Central memory CD8-positive, alpha-beta T cell (primary cell): Measurements from ENCODE around the gene MAP2K5.

ENCODE experiments used
- ATAC-seq: fragments of 150-1000 bp; cut with Tn5 transposase; replicated peaks from 2 replicates; pipeline ENCODE4 v1.10.0; 2022; ENCODE audit warnings: mild to moderate bottlenecking, moderate FRiP score, moderate number of reproducible peaks; ENCODE audit not compliant: poor library complexity, severe bottlenecking; ENCODE audit errors: extremely low read depth
- DNase-seq, 2 donors: peaks; one replicate each; pipeline ENCODE4 v3.0.0; 2021; ENCODE audit warnings: low spot score in 2 of 2
- H3K27ac Mint-ChIP-seq: one replicate; pipeline ENCODE4 v1.8.0; 2022; ENCODE audit warnings: low read depth, mild to moderate bottlenecking, moderate library complexity, mixed read lengths
- H3K27me3 Mint-ChIP-seq: one replicate; pipeline ENCODE4 v1.8.0; 2022; ENCODE audit warnings: mixed read lengths
- H3K36me3 Mint-ChIP-seq: one replicate; pipeline ENCODE4 v1.8.0; 2022; ENCODE audit warnings: mild to moderate bottlenecking, moderate library complexity, mixed read lengths; ENCODE audit not compliant: insufficient read depth
- H3K4me1 Mint-ChIP-seq: one replicate; pipeline ENCODE4 v1.8.0; 2022; ENCODE audit warnings: mixed read lengths
- H3K4me3 Mint-ChIP-seq: one replicate; pipeline ENCODE4 v1.8.0; 2022; ENCODE audit warnings: mild to moderate bottlenecking, moderate library complexity, mixed read lengths
- H3K9me3 Mint-ChIP-seq: one replicate; pipeline ENCODE4 v1.8.0; 2022; ENCODE audit warnings: mixed read lengths

Gene MAP2K5

DNA sequence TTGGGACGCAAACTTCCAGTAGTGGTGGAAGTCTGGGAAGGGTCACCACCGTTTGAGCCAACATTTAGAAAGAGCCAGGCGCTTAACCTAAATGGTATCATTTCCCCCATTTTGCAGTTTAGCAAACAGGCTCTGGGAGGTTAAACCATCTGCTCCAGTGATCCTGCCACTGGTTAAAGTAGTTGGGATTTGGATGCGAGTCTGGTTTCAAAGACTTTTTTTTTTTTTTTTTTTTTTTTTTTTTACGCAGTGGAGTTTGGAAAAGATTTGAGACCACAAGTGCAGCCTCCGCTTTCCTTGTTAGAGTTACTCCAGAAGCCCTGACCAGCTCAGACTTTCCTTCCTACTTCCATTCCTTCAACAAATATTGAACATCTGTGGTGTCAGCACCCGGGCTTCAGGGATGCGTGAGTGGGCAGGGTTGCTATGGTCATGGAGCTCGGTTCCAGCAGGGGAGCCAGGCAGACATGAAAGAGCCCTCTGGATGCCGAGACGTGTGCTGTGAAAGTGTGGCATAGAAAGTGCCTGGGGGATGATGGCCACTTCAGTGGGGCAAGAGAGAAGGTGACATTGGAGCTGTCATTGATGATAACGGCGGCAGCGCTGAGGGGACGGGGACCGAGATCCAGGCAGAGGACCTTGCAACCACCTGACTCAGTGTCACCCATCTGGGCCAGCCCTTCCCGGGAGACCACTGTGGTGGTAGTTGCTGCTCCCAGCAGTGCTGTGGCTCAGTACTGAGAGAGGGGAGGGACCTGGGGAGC lies 298.4 kb downstream of the MAP2K5 start:
- Mint-ChIP-seq H3K9me3 (no peaks in the 10 kb centered on the region), H3K4me1 (peaks cover 26% of the 10 kb centered on the region), H3K27me3 (peaks cover 3% of the 10 kb centered on the region), H3K4me3 (peak overlapping the region; percentile 91), H3K36me3 (peaks cover 21% of the 10 kb centered on the region), H3K27ac (peak overlapping the region; percentile 100)
- no peak for ATAC-seq
- no peak for DNase-seq

DNA sequence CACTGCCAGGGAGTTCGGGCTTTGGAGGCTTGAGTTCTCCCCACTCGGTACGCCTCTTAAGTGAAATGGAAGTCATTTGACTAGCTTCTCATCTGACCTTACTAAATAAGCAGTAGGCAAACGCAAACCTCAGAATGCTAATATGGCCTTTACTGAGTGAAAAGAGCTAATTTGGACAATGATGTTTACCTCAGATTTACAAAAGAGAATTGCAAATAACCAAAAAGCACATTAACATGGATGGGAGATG lies 298.9 kb downstream of the MAP2K5 start:
- H3K4me3 Mint-ChIP-seq = peak overlapping the region; percentile 91
- DNase-seq = no peak
- H3K27ac Mint-ChIP-seq = peak overlapping the region; percentile 100
- H3K27me3 Mint-ChIP-seq = no peaks in the 10 kb centered on the region
- ATAC-seq = no peak
- peaks cover 20% of the 10 kb centered on the region for H3K36me3 Mint-ChIP-seq
- no peaks in the 10 kb centered on the region for H3K9me3 Mint-ChIP-seq
- peaks cover 21% of the 10 kb centered on the region for H3K4me1 Mint-ChIP-seq

DNA sequence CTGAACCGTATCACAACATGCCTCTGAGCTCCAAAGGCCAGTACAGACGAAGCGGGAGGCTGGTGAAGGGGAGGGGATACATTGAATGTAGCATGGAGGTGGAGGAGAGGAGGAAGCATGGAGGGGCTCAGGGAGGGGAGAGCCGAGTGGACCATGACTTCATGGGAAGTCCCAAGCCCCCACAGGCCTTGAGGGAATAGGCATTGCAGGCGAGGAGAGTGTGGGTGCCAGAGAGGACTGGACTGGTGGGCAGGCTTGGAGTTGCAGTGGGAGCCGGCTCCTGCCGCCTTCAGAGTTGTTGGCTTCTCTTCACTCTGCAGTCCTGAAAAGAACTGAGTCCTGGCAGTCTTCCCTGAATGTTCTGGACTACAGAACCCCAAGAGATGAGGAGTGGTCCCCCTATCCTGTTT lies 300.6 kb downstream of the MAP2K5 start:
- DNase-seq = no peak
- Mint-ChIP-seq H3K36me3 (peaks cover 18% of the 10 kb centered on the region), H3K9me3 (no peaks in the 10 kb centered on the region), H3K27ac (peak overlapping the region; percentile 29), H3K27me3 (no peaks in the 10 kb centered on the region), H3K4me1 (peaks cover 18% of the 10 kb centered on the region), H3K4me3 (no peak overlapping the region)
- ATAC-seq = no peak

DNA sequence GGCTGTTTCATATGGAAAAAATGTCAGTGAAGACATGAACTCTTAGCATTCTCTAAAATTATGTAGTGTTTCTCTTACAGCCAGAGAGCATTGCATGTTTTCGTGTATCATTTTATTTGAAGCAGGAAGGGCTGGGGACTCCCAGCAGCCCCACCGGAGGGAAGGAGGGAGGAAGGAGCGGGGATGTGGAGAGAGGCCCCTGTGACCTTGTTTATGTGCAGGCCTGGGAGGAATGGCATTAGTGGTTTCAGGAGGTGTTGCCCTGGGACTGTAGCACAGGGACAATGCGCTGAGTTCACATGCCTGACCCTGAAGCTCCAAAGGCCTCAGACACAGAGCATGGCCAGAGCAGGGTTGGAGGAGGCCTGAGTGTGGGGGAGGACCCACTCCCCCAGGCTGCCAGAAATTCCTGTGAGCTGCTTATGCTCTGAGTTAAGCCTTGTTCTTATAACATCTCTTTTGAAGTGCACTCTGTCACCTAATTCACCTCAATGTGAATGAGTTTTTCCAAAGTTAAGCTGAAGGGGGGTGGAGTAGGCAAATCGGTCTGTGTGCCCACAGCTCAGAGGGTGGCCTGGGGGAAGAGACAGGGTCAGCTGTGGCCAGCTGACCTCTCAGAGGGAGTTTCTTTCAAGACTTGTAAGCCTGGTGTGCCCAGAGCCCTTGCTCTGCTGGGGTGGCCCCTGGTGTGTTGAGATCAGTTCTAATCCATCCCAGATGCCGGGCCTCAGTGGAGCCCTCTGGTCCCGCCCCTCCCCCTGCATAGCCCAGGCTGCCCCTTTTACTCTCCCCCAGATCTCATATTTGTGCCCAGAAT lies 301.3 kb downstream of the MAP2K5 start:
- ATAC-seq (no peak), DNase-seq (no peak)
- no peaks in the 10 kb centered on the region for H3K9me3 Mint-ChIP-seq
- H3K27me3 Mint-ChIP-seq = no peaks in the 10 kb centered on the region
- no peak overlapping the region for H3K27ac Mint-ChIP-seq
- H3K36me3 Mint-ChIP-seq = peaks cover 18% of the 10 kb centered on the region
- H3K4me3 Mint-ChIP-seq = no peak overlapping the region
- peaks cover 18% of the 10 kb centered on the region for H3K4me1 Mint-ChIP-seq

DNA sequence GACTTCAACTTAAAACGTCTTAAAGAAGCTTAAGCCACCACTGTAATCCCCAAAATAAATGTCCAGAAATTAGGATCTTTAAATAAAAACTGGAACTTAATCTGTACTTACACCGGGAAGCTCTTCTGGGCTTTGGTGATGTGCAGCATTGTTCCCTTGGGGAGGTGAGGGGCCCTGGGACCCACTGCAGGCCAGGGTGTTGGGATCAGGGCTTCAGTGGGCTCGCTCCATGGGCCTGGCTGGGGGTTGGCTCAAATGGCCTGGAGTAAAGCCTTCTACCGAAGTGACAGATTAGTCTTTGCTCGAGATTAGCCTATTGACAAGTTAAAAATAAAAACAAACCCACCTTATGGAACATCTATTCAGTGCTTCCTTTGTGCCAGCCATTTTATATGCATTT lies 303.5 kb downstream of the MAP2K5 start:
- ATAC-seq (no peak), DNase-seq (no peak)
- H3K4me3 Mint-ChIP-seq = no peak overlapping the region
- peaks cover 4% of the 10 kb centered on the region for H3K4me1 Mint-ChIP-seq
- no peaks in the 10 kb centered on the region for H3K9me3 Mint-ChIP-seq
- peaks cover 1% of the 10 kb centered on the region for H3K27me3 Mint-ChIP-seq
- peaks cover 3% of the 10 kb centered on the region for H3K36me3 Mint-ChIP-seq
- H3K27ac Mint-ChIP-seq = no peak overlapping the region

DNA sequence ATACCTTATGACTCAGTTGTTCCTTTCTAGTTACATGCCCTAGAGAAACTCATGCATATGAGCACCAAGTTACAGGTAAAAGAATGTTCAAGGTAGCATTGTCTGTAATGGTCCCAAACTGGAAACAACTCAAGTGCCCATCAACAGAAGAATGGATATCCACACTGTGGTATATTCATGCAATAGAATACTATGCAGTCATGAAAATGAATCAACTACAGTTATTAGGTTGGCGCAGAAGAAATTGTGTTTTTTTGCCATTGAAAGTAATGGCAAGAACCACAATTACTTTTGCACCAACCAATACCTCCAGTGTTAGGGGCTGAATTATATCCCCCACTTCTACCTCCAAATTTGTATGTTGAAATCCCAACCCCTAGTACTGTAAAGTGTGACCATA lies 307.0 kb downstream of the MAP2K5 start:
- Mint-ChIP-seq H3K9me3 (no peaks in the 10 kb centered on the region), H3K4me3 (no peak overlapping the region), H3K4me1 (no peaks in the 10 kb centered on the region), H3K27ac (no peak overlapping the region), H3K27me3 (peaks cover 10% of the 10 kb centered on the region), H3K36me3 (no peaks in the 10 kb centered on the region)
- ATAC-seq (no peak), DNase-seq (no peak)

DNA sequence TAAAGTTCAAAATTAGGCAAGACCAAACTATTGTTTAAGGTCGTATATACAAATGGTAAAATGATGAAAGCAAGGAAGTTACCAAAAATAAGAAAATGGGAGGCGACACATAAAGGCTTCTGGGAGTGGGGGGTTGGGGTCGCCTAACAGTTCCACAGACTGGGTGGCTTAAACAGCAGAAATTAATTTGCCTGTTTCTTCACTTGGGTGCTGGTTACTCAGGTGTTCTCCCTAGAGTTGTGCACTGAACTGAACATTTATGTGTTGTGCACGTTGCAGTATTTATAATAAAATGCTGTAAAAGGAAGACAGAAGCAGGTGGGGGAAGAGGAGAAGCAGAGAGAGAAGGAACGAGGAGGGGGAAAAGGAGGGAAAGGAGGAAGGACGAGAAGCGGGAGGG lies 307.8 kb downstream of the MAP2K5 start:
- ATAC-seq (no peak), DNase-seq (no peak)
- no peaks in the 10 kb centered on the region for H3K36me3 Mint-ChIP-seq
- H3K4me3 Mint-ChIP-seq = no peak overlapping the region
- H3K4me1 Mint-ChIP-seq = no peaks in the 10 kb centered on the region
- H3K27ac Mint-ChIP-seq = no peak overlapping the region
- H3K9me3 Mint-ChIP-seq = no peaks in the 10 kb centered on the region
- peaks cover 10% of the 10 kb centered on the region for H3K27me3 Mint-ChIP-seq

DNA sequence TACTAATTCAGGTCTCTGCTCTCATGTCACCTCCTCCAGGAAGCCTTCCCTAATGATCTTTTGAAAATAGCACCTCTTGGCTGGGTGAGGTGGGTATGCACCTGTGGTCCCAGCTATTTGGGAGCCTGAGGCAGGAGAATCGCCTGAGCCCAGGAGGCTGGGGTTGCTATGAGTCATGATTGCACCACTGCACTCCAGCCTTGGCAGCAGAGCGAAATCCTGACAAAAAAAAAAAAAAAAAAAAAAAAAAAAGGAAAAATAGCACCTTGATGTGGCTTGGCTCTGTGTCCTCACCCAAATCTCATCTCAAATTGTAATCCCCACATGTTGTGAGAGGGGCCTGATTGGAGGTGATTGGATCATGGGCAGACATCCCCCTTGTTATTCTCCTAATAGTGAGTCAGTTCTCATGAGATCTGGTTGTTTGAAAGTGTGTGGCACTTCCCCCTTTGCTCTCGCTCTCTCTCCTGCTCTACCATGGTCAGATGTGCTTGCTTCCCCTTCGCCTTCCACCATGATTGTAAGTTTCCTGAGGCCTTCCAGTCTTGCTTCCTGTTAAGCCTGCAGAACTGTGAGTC lies 308.6 kb downstream of the MAP2K5 start:
- DNase-seq (no peak), ATAC-seq (no peak)
- Mint-ChIP-seq H3K4me1 (no peaks in the 10 kb centered on the region), H3K9me3 (no peaks in the 10 kb centered on the region), H3K36me3 (no peaks in the 10 kb centered on the region), H3K4me3 (no peak overlapping the region), H3K27me3 (peaks cover 10% of the 10 kb centered on the region), H3K27ac (no peak overlapping the region)

DNA sequence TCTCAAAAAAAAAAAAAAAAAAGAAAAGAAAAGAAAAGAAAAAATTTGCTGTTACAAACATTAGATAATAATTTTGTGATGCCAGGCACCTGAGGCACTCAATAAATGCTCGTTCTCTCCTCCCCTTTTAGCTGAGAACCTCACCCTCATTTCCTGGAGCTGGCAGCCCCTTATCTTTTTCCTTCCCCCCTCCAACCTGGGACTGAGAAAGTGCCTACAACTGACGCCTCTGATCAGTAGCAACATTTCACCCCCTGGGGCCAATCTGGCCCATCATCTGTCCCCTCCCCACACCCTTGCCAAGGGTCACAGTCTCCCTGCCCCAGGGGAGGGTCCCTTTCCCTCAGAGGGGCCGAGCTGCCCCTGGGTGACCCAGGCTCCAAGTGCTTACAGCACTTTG lies 309.9 kb downstream of the MAP2K5 start:
- Mint-ChIP-seq H3K36me3 (no peaks in the 10 kb centered on the region), H3K4me1 (no peaks in the 10 kb centered on the region), H3K27ac (no peak overlapping the region), H3K27me3 (peaks cover 10% of the 10 kb centered on the region), H3K4me3 (no peak overlapping the region), H3K9me3 (no peaks in the 10 kb centered on the region)
- ATAC-seq = no peak
- no peak for DNase-seq

DNA sequence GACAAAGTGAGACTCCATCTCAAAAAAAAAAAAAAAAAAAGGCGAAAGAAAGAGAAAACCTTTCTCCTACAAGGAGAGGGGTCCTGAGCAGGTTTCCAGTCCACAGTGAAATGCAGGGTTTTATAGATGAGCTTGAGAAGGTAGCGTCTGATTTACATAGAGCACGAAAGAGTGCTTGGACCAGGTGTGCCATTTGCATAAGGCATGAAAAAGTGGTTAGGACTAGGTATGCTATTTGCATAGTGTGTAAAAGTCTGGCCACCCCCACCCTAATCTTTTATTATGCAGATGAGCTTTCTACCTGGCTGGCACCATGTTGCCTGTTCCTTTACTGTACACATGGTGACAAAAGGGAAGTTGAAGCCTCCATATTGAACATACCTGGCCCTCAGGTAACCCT lies 311.0 kb downstream of the MAP2K5 start:
- H3K27me3 Mint-ChIP-seq = peaks cover 10% of the 10 kb centered on the region
- H3K9me3 Mint-ChIP-seq = no peaks in the 10 kb centered on the region
- no peak for DNase-seq
- H3K36me3 Mint-ChIP-seq = no peaks in the 10 kb centered on the region
- ATAC-seq = no peak
- H3K4me1 Mint-ChIP-seq = no peaks in the 10 kb centered on the region
- no peak overlapping the region for H3K27ac Mint-ChIP-seq
- no peak overlapping the region for H3K4me3 Mint-ChIP-seq

DNA sequence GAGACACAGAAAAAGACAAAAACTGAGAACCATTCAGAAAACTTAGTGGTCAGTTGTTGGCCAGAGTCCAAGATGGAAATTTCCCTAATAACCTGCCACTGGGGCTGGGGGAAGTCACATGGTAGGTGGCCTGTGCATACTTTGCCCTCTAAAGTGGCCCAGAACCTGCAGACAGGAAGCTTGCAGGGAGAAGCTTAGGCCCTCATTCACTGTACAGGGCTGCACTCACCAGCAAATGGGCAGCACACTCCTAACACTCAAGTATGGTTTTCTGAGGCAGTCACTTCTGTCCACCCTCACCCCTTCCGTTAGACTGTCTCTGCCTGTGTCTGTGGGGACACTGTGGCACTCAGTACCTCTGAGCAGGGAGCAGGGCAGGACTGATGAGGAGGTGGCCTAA lies 311.9 kb downstream of the MAP2K5 start:
- no peak overlapping the region for H3K27ac Mint-ChIP-seq
- H3K27me3 Mint-ChIP-seq = peaks cover 10% of the 10 kb centered on the region
- H3K36me3 Mint-ChIP-seq = no peaks in the 10 kb centered on the region
- H3K9me3 Mint-ChIP-seq = no peaks in the 10 kb centered on the region
- ATAC-seq (no peak), DNase-seq (no peak)
- H3K4me3 Mint-ChIP-seq = no peak overlapping the region
- H3K4me1 Mint-ChIP-seq = no peaks in the 10 kb centered on the region

DNA sequence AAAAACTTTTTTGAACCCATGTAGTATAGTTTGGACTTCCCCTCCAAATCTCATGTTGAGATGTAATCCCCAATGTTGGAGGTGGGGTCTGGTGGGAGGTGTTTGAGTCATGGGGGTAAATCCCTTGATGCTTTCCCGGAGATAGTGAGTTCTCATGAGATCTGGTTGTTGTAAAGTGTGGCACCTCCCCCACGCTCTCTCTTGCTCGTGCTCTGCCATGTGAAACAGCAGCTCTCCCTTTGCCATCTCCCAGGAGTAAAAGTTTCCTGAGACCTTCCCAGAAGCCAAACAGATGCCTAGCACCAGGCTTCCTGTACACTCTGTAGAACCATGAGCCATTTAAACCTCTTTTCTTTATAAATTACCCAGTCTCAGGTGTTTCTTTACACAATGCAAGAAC lies 313.3 kb downstream of the MAP2K5 start:
- no peaks in the 10 kb centered on the region for H3K36me3 Mint-ChIP-seq

More for the DNA sequence above, 313.3 kb downstream of the MAP2K5 start:
- ATAC-seq (no peak), DNase-seq (no peak)
- H3K27me3 Mint-ChIP-seq = peaks cover 10% of the 10 kb centered on the region
- no peaks in the 10 kb centered on the region for H3K4me1 Mint-ChIP-seq
- H3K4me3 Mint-ChIP-seq = no peak overlapping the region
- H3K9me3 Mint-ChIP-seq = no peaks in the 10 kb centered on the region
- H3K27ac Mint-ChIP-seq = no peak overlapping the region
